OCI-LY3 (cell line): Measurements from ENCODE around the gene SSTR5.

Source experiments
- H2AFZ ChIP-seq: fragments of 200-600, 300-600 bp; shearing (Covaris generic); 2 replicates; pipeline ENCODE4 v1.6.0; 2014; ENCODE audit warnings: antibody characterized with exemption, low read depth, low read length
- H3K27ac ChIP-seq: fragments of 200-600, 300-600 bp; sonication (generic); 2 replicates; pipeline ENCODE4 v1.5.1; 2014; ENCODE audit warnings: mild to moderate bottlenecking, low read length, moderate library complexity, mixed read lengths
- H3K27me3 ChIP-seq: fragments of 200-600, 300-600 bp; sonication (generic); 2 replicates; pipeline ENCODE4 v1.6.1; 2014; ENCODE audit warnings: low read depth, low read length, mixed read lengths
- H3K36me3 ChIP-seq: fragments of 200-600, 300-600 bp; sonication (generic); replicated peaks from 2 replicates; pipeline ENCODE3; 2014; ENCODE audit warnings: low read depth, low read length, mixed read lengths
- H3K4me1 ChIP-seq: fragments of 300-600, 200-600 bp; sonication (generic); 2 replicates; pipeline ENCODE4 v1.6.1; 2014; ENCODE audit warnings: low read length, mixed read lengths
- H3K4me2 ChIP-seq: fragments of 200-600, 300-600 bp; sonication (generic); 2 replicates; pipeline ENCODE4 v1.6.1; 2014; ENCODE audit warnings: low read length, mixed read lengths
- H3K4me3 ChIP-seq: fragments of 300-600, 200-600 bp; sonication (generic); 2 replicates; pipeline ENCODE4 v1.5.1; 2014; ENCODE audit warnings: antibody characterized with exemption, mild to moderate bottlenecking, low read length, moderate library complexity
- H3K79me2 ChIP-seq: fragments of 300-600, 200-600 bp; shearing (Covaris generic); 2 replicates; pipeline ENCODE4 v1.6.1; 2014; ENCODE audit warnings: mild to moderate bottlenecking, low read length, mixed read lengths
- H3K9ac ChIP-seq: fragments of 300-600, 200-600 bp; shearing (Covaris generic); 2 replicates; pipeline ENCODE4 v1.6.0; 2014; ENCODE audit warnings: mild to moderate bottlenecking, low read length, moderate library complexity
- H3K9me3 ChIP-seq: fragments of 200-600, 300-600 bp; shearing (Covaris generic); 2 replicates; pipeline ENCODE4 v1.6.1; 2014; ENCODE audit warnings: low read length, mixed read lengths; ENCODE audit not compliant: insufficient read depth
- H4K20me1 ChIP-seq: fragments of 200-600, 300-600 bp; sonication (generic); 2 replicates; pipeline ENCODE4 v1.6.1; 2016; ENCODE audit warnings: low read length, mixed read lengths; ENCODE audit not compliant: insufficient read depth
- CTCF ChIP-seq: fragments of 200-600, 300-600 bp; sonication (generic); IDR thresholded peaks from 2 replicates; pipeline ENCODE4 v1.5.1; 2014; ENCODE audit warnings: antibody characterized with exemption, low read length, low read depth
- EZH2phosphoT487 ChIP-seq: fragments of 200-600 bp; shearing (Covaris generic); IDR thresholded peaks from 2 replicates; pipeline ENCODE4 v1.6.1; 2018; ENCODE audit warnings: antibody characterized with exemption, mixed run types, low read depth

The SSTR5 gene

GRCh38 chr16:1029259-1029545, 43.3 kb upstream of the SSTR5 start:
- Histone ChIP-seq H3K4me3 (no peak overlapping the region), H3K27ac (no peak overlapping the region), H3K36me3 (no peaks in the 10 kb centered on the region), H3K27me3 (no peaks in the 10 kb centered on the region), H3K4me2 (no peak overlapping the region), H3K4me1 (no peaks in the 10 kb centered on the region), H2AFZ (no peak overlapping the region), H3K79me2 (no peaks in the 10 kb centered on the region), H3K9me3 (no peaks in the 10 kb centered on the region), H3K9ac (no peak overlapping the region), H4K20me1 (no peaks in the 10 kb centered on the region)
- TF ChIP-seq CTCF (no peak), EZH2phosphoT487 (no peak)

GRCh38 chr16:1030473-1030901, 42.1 kb upstream of the SSTR5 start:
- H3K79me2 ChIP-seq: no peaks in the 10 kb centered on the region
- H3K9me3 ChIP-seq: no peaks in the 10 kb centered on the region
- H3K4me2 ChIP-seq: no peak overlapping the region
- TF ChIP-seq CTCF (no peak), EZH2phosphoT487 (no peak)
- no peak overlapping the region for H2AFZ ChIP-seq
- H3K27me3 ChIP-seq: no peaks in the 10 kb centered on the region
- H3K4me1 ChIP-seq: no peaks in the 10 kb centered on the region
- H3K36me3 ChIP-seq: no peaks in the 10 kb centered on the region
- H3K9ac ChIP-seq: no peak overlapping the region
- no peaks in the 10 kb centered on the region for H4K20me1 ChIP-seq
- no peak overlapping the region for H3K27ac ChIP-seq
- no peak overlapping the region for H3K4me3 ChIP-seq

GRCh38 chr16:1031666-1032065, 40.9 kb upstream of the SSTR5 start:
- Histone ChIP-seq H2AFZ (no peak overlapping the region), H3K36me3 (no peaks in the 10 kb centered on the region), H3K4me2 (no peak overlapping the region), H3K79me2 (no peaks in the 10 kb centered on the region), H3K9me3 (no peaks in the 10 kb centered on the region), H3K27ac (no peak overlapping the region), H4K20me1 (no peaks in the 10 kb centered on the region), H3K27me3 (no peaks in the 10 kb centered on the region), H3K4me1 (no peaks in the 10 kb centered on the region), H3K9ac (no peak overlapping the region), H3K4me3 (no peak overlapping the region)
- TF ChIP-seq CTCF (no peak), EZH2phosphoT487 (no peak)

- no peak overlapping the region for H2AFZ ChIP-seq
- H3K27ac ChIP-seq: no peak overlapping the region
- no peaks in the 10 kb centered on the region for H3K27me3 ChIP-seq
- no peak overlapping the region for H3K9ac ChIP-seq
- no peaks in the 10 kb centered on the region for H3K4me1 ChIP-seq
- TF ChIP-seq CTCF (no peak), EZH2phosphoT487 (no peak)
- no peak overlapping the region for H3K4me3 ChIP-seq
- no peaks in the 10 kb centered on the region for H4K20me1 ChIP-seq
- no peaks in the 10 kb centered on the region for H3K9me3 ChIP-seq
- H3K36me3 ChIP-seq: no peaks in the 10 kb centered on the region
- H3K79me2 ChIP-seq: no peaks in the 10 kb centered on the region
- no peak overlapping the region for H3K4me2 ChIP-seq
Measured at GRCh38 chr16:1032607-1033006, 39.9 kb upstream of the SSTR5 start.
